Ureter (tissue), 1 donor: ENCODE measurements around the gene HAGHL. TPM values are rescaled to one million over a fixed set of nuclear protein-coding genes. Genes with fewer than 3 reads are reported as not detected.

Experiments
- DNase-seq: peaks from one replicate; pipeline ENCODE4 v3.0.0-alpha.2; 2020; ENCODE audit warnings: low spot score
- total RNA-seq: library from RNA; stranded (reverse); gene quantifications from one replicate; pipeline ENCODE4 v1.2.4, GENCODE V29; 2023
- donor health status: DM: yes; HTN: yes; CAD: no.

The HAGHL gene
- total RNA-seq, 1 donor from 2014 or later: 7.9 TPM

DNA sequence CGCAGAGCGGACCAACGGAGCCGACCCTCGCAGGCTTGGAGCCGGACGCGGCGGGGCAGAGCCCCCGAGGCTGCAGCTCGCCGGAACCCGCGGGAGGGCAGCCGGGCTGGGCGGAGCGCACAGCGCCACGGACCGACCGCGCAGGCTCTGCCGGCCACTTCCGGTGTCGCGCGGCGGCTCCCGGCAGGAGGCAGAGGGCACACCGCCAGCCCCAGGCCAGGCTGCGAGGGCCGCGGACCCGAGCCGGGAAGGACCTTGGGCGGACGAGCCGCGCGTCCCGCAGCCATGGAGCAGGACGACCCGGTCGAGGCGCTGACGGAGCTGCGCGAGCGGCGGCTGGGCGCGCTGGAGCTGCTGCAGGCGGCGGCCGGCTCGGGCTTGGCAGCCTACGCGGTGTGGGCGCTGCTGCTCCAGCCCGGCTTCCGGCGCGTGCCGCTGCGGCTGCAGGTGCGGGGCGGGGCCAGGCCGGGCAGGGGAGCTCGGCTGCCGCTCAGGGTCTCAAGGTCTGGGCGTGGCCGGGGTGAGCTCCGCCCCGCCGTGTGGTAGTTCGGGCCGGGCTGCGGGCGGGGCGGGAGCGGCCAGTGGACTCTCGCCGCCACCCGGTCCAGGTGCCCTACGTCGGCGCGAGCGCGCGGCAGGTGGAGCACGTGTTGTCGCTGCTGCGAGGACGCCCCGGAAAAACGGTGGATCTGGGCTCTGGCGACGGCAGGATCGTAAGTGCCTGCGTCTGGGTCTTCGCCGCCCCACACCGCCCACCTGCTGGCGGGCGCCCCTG is 5.7 kb upstream of the HAGHL start, which contains the start of gene ANTKMT:
TSS of gene ANTKMT (plus strand) at position 157 of the 775 bp plus-strand sequence. CDS start at position 286, 129 bp downstream.
- DNase-seq: peak; percentile 70

DNA sequence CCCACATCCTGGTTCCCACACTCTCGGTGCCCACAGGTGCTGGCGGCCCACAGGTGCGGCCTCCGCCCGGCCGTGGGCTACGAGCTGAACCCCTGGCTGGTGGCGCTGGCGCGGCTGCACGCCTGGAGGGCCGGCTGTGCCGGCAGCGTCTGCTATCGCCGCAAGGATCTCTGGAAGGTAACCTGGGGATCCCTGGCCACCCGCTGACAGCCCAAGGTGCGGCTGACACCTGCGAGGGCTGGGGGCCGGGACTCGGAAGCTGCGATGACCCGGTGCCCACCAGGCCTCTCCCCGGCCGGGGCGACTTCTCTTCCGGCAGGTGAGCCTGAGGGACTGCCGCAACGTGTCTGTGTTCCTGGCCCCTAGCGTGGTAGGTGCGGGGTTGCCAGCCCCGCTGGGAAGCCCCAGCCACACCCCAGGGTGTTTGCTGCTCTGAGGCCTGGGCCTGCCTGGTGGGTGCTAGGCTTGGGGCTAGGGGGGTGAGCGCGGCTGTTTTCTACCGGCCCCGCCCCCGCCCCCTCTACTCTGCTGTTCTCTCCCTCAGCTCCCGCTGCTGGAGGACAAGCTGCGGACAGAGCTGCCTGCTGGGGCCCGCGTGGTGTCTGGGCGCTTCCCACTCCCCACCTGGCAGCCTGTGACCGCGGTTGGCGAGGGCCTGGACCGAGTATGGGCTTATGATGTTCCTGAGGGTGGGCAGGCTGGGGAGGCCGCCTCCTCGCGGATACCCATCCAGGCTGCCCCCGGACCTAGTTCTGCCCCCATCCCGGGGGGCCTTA is 5.0 kb upstream of the HAGHL start:
- DNase-seq: no peak

DNA sequence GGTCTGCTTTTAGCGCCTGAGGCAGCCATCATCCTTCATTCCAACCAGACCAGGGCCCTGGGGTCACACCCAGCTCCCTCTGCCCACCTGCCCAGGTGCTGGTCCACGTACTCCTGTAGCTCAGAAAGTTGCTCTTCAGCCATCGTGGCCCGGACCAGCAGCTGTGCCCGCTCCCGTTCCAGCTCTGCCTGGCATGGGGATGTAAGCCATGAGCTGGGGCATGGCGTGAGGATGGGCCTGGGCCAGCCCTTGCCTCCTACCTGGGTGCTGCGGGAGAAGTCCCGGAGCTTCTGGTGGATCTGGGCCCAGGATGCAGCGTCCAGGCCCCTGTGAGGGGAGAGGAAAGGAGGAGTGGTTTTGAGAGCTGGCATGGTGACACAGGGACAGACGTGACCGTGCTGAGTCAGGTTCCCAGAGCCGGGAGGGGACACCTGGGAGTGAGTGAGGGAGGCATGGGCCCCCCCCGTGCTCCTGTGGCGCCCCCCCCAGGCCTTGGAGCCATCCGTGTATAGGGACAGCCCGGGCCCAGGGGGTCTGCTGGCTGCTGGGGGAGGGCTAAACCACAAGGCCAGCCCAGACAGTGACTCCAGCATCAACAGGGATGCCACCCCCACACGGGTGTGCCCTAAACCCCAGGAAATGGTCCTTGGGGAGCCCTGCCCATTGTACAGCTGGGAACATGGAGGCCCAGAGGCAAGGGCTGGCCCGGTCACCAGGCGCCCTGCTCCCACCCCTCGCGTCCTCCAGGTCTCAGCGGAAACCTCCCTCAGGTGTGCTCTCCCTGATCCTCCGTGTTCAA is 3.9 kb upstream of the HAGHL start:
- no peak for DNase-seq

DNA sequence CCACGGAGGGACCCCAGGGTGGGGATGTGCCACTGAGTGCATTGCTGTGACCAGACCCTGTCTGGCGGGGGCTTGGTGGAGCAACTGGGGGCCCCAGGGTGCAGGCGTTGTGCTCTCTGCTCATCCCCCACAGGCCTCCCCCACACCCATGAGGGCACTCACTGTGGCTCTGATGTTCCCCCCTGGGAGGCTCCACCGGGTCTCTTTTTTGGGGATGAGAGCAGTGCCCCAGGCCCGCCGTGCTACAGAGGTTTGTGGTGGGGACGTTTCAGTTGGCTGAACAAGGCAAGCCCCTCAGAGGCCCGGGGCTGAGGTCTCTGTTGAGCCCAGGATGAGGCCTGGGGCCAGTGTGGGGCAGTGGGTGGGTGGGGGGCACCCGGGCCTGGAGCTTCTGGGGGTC is 3.2 kb upstream of the HAGHL start:
- DNase-seq: no peak

DNA sequence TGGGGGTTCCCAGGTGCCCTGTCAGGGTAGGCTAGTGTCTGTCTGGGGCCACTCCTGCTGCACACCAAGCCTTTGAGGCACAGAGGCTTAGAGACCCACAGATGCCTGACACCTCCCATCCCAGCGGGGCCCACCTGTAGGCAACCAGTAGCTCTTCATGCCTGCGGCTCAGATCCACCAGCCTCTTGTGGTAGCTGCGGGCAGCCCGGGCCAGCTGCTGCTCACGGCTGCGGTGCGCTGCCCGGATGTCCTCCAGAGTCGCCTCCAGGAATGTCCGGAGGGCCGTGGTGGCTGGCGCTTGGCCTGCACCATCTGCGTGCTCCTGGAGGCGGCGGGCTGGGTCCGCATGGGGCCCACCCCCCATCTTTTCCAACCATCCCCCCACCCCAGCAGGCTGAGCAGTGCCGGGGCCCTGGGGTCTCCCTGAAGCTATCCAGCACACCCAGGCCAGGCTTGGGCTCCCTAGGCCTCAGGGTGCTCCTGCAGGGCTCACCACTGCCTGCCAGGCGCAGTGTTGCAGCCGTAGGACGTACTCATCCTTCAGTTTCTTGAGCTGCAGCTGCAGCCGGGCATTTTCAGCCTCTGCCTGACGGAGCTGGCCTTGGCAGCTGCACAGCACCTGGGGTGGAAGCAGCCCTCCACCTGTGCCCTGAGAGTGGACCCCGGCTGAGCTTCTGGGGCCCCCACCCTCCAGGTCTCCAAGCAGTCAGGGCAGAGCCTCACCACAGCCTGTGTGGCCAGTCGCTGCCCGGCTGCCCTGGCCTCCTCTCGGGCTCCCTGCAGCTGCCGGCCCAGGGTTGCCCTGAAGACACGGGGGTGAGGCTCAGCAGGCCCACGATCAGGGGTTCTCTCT is 2.5 kb upstream of the HAGHL start:
- DNase-seq: no peak

DNA sequence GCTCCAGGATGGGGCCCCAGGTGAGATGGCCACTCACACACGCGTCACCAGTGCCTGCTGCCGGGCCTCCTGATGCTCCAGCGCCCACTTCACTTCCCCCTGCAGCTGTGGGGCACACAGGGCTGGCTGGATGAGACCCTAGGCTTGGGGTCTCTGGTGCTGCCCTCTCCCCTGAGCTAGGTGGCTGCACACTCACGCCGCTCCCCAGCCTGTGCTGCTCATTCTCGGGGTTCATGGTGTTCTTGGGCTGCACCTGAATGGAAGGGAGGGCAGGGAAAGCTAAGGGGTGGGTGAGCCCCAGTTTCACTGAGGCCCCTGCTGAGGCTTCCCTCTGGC is 1.9 kb upstream of the HAGHL start:
- DNase-seq: no peak

DNA sequence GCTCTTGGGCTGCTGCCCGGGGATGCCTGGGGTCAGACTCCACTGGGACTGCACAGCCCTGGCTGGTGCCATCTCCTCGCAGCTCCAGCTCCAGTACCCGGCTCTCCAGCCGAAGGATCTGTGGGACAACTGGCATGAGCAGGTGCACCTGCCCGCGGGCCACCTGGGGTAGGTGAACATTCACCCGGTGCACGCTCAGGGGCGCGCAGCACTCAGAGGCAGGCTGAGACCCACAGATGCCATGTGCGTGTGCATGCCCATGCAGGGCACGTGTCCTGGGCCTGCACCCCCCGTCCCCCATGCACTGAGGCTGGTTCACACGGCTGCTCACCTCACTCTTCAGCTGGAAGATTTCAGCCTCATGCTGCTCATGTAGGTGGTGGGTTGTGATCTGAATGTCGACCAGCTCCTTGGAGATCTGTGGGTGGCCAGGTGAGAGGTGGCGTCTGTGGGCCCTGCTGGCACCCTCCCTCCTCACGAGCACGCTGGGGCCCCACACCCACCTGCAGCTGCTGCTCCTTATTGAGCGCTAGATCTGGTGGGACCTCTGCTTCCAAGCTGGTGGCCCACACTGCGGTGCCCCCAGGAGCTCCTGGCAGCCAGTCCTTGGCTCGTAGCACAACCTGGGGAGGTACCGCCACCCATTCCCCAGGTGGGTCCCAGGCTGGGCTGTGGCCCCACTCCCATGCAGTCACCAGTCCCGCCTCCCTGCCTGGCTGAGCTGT is 1.3 kb upstream of the HAGHL start:
- DNase-seq: no peak

DNA sequence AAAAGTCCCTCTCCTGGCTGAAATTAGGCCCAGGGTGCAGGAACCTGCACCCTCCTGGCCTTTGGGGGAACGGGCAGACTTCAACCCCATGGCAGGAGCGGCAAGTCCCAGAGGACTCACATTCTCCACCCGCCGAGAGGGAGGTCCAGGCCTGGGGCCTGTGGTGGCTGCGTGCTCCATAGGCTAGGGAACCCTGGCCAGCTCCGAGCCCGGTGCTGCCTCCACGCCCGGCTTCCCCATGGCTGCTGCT is 793 bp upstream of the HAGHL start:
- DNase-seq: no peak

DNA sequence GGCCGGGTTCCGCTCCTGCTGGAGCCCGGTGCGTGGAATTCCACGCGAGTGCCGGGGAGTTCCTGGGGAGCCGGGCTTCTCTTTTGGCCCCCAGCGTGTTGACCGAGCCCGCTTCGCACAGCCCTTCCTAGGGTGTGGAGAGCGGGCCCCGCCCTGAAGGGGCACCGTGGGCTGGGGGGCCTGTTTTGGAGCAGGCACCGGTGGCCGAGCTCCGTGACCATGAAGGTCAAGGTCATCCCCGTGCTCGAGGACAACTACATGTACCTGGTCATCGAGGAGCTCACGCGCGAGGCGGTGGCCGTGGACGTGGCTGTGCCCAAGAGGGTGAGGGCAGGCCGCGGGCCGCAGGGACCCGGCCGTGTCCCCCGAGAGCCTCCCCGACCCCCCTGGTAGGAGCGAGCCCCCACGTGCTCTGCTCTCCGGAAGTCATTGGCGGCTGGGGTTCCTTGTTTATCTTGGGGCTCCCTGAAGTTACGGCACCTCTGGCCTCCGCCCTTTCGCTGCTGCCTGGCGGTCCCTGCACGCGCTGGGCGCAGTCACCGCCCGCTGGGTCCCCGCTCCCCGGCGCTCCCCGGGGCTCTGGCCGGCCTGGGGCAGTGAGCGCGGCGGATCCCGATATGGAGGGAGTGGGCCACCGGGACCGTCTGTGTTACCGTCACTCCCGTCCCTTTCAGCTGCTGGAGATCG is 528 bp downstream of the HAGHL start:
- DNase-seq: no peak

DNA sequence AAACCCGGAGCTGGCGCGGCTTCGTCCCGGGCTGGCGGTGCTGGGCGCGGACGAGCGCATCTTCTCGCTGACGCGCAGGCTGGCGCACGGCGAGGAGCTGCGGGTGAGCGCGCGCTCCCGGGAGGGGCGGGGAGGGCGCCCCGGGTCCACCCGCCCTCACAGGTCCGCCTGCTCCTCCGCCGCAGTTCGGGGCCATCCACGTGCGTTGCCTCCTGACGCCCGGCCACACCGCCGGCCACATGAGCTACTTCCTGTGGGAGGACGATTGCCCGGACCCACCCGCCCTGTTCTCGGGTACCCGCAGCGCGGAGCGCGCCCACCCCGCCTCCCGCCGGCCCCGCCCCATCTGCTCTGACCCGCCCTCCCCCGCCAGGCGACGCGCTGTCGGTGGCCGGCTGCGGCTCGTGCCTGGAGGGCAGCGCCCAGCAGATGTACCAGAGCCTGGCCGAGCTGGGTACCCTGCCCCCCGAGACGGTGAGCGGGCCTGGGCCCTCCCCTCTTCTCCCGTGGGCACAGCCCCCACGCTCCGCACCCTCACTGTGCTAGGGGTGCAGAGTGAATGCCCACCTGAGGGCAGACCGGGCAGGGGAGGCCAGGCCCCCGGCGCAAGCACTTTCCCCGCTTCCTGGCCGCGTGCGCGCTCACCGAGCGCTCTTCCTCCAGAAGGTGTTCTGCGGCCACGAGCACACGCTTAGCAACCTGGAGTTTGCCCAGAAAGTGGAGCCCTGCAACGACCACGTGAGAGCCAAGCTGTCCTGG is 1.4 kb downstream of the HAGHL start:
- peak; percentile 74 for DNase-seq

DNA sequence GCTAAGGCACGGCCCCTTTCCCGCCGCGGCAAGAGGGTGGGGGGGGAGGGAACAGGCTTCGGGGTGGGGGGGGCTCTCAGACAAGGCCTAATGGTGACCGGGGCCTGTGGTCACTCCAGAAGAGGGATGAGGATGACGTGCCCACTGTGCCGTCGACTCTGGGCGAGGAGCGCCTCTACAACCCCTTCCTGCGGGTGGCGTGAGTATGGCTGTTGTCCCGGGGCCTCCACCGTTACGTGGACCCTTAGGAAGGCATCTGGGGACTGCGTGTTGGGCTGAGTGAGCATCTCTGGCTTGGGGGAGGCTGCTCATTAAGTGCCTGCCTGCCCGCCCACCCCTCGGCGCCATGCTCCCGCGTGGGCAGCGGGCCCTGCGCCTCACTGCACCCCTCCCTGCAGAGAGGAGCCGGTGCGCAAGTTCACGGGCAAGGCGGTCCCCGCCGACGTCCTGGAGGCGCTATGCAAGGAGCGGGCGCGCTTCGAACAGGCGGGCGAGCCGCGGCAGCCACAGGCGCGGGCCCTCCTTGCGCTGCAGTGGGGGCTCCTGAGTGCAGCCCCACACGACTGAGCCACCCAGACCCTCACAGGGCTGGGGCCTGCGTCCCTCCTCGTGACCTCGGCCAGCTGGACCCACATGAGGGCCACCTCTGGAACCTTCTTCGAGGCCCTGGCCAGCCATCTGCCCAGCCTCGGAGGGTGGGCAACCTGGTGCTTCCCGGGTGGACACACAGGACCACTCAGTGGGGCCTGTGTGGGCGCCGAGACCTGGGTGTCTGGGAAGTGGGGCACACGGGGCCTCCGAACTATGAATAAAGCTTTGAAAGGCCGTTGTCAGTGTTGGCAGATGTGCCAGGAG is 2.2 kb downstream of the HAGHL start:
- no peak for DNase-seq

DNA sequence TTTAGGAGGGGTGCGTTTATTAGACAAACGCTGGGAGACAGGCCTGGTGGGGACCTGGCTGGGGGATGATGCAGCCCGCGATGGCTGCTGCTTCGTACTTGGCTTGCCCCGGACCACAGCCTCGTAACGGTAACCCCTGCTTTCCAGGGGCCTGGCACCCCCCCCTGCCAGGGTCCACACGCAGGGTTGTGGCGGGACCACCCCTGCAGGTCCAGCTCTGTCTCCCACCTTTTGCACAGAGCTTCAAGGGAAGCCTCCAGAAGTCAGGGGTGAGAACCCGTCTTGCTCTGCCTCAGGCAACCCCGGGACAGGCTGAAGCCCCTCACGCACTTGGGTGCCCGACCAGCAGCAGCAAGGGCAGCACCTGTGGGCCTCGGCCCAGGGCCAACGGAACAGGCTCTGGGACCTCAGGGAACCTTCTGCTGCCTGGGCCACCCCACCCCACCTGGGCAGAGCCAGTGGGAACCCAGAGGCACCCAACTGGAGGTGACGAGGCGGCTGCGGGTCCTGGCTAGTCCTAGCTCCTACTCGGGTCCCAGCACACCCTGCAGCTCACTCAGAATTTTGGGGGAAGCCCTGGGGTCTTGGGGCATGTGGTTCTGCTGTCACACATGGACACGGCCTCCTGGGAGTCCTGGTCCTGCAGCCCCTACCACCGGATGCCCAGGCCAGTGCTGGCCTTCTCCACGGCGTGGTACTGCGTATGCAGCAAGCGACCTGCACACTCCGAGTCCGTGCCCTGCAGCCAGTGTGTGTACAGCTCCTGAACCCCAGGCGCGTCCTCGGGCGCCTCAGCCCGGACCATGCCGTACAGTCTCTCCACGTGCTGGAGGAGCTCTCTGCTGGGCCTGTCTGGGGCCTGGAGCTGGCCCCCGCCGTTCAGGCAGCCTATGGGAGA is 3.1 kb downstream of the HAGHL start:
- DNase-seq: no peak

DNA sequence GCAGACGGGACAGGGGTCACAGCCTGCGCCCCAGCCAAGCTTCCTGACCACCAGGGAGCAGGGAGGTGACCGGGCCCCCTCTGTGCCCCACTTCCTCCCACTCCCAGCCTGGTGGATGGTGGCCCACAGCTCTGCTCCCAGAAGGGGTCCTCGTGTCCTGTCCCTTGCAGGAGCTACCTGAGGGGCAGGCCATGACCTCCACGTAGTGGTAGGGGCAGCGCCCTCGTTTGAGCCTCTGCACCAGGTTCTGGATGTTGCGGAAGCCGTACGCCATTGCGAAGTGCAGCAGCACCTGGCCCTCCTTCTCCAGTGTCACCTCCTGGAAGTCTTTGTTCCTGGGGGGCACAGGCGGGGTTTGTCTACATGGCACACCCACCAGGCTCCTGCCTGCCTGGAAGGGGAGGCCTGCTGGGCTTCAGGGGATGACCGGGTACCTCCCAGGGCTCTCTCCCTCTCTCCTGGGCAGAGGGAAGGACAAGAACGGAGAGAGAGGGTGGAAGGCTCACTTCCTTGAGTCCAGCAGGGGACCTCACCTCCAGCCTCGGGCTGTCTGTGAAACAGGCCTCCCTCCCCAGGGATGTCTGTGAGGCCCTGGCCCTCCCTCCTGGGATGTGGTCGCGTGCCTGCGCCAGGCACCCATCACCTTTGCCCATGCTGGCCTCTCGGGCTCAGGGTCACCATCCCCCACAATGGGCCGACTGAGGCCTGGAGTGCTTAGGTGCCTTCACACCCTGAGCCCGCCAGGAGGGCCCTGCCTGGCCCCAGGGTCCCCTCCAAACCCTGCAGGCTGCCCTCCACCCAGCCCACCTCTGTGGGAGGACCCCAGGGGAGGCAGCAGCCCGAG is 4.0 kb downstream of the HAGHL start:
- DNase-seq: no peak

DNA sequence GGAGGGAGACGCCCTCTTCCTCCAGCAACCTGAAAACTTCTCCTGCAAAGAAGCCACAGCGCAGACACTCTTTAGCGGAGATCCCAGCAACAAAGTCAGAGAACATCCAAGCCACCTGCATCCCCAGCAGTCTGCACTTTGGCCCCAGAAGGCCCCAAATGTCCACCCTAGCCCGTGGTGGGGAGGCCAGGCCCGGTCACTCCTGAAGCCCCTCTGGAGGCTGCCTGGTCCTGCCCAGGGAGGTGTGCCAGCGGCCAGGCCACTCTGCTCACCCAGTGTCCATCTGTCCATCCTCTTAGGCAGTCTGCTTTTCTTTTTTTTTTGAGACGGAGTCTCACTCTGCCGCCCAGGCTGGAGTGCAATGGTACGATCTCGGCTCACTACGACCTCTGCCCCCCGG is 5.4 kb downstream of the HAGHL start:
- DNase-seq: no peak

DNA sequence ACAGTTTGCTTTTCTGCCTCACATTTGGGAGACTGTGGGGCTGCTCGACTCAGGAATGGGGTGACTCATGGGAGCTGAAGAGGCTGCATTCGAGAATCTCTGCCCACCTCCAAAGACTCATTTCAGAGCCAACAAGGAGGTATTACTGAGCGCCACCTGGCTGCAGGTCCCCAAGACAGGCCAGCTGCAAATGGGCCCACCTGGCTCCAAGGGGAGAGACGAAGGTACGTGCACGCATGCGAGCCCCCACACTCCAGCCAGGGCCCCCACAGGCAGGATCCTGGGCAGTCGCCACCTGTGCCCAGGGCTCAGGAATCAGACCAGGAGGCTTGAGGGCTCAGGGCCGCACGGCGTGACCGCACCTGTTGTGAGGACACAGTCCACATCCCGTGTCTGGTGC is 6.0 kb downstream of the HAGHL start:
- DNase-seq: no peak

DNA sequence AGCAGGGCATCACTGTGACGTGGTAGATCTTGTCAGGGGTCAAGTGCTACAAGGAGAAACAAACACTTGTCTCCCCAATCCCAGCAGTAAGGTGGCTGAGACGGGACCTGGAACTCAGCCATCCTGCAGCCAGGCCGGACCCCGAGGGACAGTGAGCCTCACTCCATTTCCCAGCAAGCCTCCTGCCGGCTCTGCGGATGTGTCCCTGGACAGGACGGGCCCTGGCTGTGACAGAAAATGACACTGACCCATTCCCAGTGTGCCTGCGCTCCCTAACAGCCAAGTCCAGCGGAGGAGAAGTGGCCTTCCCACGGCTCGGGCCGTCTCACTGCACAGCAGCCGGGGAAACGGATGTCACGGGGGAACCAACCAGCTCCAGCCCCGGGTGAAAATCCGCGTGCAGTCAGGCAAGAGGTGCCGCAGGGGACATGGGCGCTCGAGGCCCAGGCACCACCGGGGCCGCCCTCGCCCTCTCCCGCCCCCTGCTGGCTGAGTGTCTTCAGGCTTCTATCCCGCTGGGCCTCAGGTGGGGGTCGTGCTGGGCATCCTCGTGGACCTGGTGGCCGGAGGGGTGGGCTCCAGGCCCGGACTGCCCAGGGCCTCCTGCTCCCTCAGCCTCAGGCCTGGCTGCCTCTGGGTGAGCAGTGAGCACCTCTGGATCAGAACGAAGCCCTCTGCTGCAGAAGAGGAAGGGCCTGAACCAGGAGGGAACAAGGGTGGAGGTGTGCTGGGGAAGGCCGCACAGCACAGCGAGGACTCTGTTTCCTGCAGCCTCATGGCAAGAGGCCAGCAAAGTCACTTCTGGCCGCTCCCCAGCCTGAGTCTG is 6.7 kb downstream of the HAGHL start:
- DNase-seq: no peak
